Measurements from ENCODE around the gene BRME1.
A peak's percentile ranks its signal among the peaks of the same experiment; 100 is the strongest.
"Not testable (repeated sequence)": the region's sequence is repeated elsewhere in the genome, so short reads cannot be mapped to it uniquely, and the experiment has no call there.

Gene BRME1

DNA sequence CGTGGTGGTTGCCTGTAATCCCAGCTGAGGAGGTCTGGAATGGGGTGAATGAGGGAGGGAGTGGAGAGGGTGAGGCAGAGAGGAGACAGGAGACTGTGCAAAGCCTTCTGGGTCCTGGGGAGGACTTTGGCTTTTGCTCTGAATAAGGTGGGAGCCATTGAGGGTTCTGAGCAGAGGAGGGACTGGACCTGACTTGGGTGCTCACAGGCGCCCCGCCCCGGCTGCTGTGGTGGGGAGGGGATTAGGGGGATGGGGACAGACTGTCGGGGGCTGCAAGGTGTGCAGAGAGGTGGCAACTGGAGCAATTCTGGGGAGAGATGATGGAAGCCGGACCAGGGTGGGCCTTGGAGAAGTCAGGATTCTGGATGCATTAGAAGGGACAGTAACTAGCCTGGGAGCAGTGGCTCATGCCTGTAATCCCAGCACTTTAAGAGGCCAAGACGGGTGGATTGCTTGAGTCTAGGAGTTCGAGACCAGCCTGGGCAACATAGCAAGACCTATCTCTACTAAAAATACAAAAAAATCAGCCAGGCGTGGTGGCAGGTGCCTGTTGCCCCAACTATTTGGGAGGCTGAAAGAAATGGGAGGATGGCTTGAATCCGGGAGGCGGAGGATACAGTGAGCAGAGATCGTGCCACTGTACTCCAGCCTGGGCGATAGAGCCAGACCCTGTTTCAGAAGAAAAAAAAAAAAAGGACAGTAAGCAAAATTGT is 45.1 kb downstream of the BRME1 start:
- DNase-seq (ENCODE audit: low read depth) = no peak
- TF ChIP-seq, protein P1, sequence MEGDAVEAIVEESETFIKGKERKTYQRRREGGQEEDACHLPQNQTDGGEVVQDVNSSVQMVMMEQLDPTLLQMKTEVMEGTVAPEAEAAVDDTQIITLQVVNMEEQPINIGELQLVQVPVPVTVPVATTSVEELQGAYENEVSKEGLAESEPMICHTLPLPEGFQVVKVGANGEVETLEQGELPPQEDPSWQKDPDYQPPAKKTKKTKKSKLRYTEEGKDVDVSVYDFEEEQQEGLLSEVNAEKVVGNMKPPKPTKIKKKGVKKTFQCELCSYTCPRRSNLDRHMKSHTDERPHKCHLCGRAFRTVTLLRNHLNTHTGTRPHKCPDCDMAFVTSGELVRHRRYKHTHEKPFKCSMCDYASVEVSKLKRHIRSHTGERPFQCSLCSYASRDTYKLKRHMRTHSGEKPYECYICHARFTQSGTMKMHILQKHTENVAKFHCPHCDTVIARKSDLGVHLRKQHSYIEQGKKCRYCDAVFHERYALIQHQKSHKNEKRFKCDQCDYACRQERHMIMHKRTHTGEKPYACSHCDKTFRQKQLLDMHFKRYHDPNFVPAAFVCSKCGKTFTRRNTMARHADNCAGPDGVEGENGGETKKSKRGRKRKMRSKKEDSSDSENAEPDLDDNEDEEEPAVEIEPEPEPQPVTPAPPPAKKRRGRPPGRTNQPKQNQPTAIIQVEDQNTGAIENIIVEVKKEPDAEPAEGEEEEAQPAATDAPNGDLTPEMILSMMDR (IDR thresholded peaks at IDR 0.05; ENCODE audit: low read depth, low read length, missing control alignments) = no peak
- in situ Hi-C loops (cut with HindIII; ENCODE audit: low sequenced_read_pairs) = no loop called here
- H3K4me3 ChIP-seq (ENCODE audit: low read depth, low read length) = no peak overlapping the region

DNA sequence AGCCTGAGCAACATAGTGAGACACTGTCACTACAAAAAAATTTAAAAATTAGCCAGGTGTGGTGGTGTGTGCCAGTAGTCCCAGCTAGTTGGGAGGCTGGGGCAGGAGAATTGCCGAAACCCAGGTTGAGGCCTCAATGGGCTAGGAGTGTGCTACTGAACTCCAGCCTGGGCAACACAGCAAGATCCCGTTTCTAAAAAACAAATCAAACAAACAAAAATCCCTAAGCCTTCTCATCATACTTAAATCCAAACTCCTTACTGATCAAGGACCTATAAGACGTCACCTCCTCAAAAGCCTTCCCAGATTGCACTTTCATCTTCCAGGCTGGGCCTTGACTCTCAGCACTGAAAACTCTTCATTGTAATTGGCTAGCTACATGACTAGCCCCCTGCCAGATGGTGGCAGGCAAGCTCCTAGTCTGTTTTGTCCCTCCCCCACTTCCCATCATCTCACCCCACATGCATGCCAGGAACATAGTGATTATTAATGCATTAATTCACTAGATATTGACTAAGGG is 46.5 kb downstream of the BRME1 start:
- no peak overlapping the region for H3K4me3 ChIP-seq (ENCODE audit: low read depth, low read length)
- DNase-seq (ENCODE audit: low read depth) = no peak
- in situ Hi-C loops (cut with HindIII; ENCODE audit: low sequenced_read_pairs) = no loop called here
- TF ChIP-seq, protein P1 (IDR thresholded peaks at IDR 0.05; ENCODE audit: low read depth, low read length, missing control alignments) = no peak

DNA sequence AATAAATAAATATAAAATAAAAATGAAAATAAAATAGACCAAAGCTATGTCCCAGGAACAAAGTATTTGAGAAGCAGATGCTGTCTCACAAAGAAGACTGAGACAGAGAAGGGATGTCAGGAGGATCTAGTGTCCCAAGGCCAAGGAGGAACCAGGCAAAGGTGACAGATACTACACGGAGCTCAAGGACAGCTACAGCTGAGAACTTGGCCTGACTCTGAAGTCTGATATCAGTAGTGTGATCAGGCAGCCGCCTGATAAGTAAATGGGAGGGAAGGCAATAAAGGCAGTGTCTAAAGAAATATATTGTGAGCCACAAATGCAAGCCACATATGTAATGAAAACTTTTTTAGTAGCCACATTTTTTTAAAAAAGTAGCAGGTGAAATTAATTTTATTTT is 49.4 kb downstream of the BRME1 start:
- no peak overlapping the region for H3K4me3 ChIP-seq (ENCODE audit: low read depth, low read length)
- DNase-seq (ENCODE audit: low read depth) = no peak
- in situ Hi-C loops (cut with HindIII; ENCODE audit: low sequenced_read_pairs) = no loop called here
- TF ChIP-seq, protein P1 (IDR thresholded peaks at IDR 0.05; ENCODE audit: low read depth, low read length, missing control alignments) = no peak

DNA sequence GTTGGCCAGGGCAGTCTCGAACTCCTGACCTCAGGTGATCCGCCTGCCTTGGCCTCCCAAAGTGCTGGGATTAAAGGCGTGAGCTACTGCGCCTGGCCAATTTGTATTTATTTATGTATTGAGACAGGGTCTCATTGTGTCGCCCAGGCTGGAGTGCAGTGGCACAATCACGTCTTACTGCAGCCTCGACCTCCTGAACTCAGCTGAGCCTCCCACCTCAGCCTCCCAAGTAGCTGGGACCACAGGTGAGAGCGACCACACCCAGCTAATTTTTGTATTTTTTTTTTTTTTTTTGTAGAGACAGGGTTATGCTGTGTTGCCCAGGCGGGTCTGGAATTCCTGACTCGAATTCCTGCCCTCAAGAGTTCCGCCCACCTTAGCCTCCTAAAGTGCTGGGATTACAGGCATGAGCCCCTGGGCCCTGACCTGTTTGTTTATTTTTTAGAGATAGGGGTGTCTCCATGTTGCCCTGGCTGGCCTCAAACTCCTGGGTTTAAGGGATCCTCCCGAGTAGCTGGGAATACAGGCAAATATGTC is 53.7 kb downstream of the BRME1 start:
- H3K4me3 ChIP-seq (ENCODE audit: low read depth, low read length); in situ Hi-C loops (cut with HindIII; ENCODE audit: low sequenced_read_pairs); DNase-seq (ENCODE audit: low read depth): not testable (repeated sequence)

DNA sequence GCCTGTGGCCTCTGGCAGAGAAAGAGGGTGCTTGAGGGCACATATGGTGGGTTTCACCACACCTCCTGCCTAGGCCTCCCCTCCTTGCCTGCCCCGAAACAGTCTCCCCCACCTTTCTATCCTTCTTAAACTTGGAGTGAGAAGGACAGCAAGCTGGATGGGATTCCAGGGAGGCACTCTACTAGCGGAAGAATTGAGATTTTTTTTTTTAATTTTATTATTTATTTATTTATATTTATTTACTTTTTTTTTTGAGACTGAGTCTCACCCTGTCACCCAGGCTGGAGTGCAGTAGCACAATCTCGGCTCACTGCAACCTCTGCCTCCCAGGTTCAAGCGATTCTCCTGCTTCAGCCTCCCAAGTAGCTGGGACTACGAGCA is 54.2 kb downstream of the BRME1 start:
- DNase-seq (ENCODE audit: low read depth); H3K4me3 ChIP-seq (ENCODE audit: low read depth, low read length); in situ Hi-C loops (cut with HindIII; ENCODE audit: low sequenced_read_pairs): not testable (repeated sequence)

DNA sequence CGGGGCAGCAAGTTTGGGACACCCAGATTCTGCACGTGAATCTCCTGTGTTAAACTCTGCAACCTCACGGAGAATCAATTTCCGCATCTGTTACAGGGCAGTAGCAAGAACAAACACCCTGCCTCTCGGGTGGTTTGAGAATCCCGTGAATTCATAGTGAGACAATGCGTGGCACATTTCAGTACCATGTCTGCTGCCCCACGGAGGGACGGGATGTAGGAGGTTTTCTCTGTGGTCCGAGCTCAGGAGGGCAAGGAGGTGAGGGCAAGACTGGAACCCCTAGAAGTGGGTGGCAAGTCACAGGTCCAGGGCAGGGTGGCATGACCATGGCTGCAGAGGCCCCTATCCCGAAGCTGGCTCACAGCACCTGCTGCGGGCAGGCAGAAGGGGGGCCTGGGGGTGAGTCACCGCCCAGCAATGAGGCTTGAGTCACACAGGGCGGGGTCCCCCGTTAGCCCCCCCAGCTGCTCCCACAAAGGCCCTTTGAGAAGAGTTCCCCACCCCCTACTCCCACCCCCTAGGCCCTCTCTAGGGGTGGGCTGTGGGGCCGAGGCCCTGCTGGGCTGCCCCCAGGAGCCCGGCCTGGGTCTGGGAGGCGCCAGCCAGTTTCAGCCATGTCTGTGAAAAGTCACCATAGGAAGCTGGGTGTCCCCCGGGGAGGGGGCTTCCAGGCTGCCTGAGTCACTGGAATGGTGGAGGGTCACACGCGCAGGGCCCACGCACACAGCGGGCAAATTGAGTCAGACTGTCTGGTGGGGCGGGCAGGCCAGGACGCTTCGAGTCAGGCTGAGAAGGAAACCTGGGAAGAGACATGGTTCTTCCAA is 54.8 kb downstream of the BRME1 start:
- TF ChIP-seq, protein P1 (IDR thresholded peaks at IDR 0.05; ENCODE audit: low read depth, low read length, missing control alignments) = no peak
- in situ Hi-C loops (cut with HindIII; ENCODE audit: low sequenced_read_pairs) = no loop called here
- H3K4me3 ChIP-seq (ENCODE audit: low read depth, low read length) = peak overlapping the region; percentile 1
- peak; percentile 81 for DNase-seq (ENCODE audit: low read depth)

DNA sequence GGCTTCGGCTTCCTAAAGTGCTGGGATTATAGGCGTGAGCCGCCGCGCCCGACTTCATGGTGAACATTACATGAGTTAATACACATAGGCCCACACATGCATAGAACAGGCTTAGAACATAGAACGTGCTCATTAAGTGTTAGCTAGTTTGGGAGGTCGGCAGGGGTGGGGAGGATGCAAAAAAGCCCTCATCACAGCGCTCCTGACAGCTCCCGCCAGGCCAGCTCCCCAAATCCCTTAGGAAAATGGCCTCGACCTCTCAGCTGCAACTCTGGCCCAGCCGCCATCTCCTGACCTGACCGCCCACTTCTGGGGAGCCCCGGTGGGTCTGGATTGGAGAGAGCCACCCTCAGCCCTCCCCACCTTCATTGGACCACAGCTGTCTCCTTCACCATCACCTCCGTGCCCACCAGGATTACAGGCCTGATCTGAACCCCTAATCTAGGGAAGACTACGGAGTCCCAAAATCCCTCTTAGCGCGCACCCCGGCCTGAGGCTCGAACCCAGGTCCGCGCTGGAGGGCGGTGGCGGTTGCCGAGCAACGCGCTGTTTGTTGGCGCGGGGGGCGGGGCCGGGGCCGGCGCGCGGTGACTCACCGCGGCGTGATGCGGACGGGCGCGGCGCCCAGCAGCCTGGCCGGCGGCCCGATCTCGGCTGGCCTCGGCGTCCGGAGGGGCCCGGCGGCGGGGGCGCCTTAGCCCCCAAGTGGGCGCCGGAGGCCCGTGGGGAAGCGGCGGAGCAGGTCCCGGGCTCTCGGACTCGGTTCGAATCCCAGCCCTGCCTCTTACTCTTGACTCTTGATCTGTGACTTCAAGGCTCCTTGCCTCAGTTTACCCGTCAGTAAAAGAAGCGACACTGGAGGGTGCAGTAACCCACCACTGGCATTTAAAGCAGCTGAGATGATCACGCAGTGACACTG is 55.7 kb downstream of the BRME1 start:
- TF ChIP-seq, protein P1 (IDR thresholded peaks at IDR 0.05; ENCODE audit: low read depth, low read length, missing control alignments) = no peak
- in situ Hi-C loops (cut with HindIII; ENCODE audit: low sequenced_read_pairs) = no loop called here
- no peak for DNase-seq (ENCODE audit: low read depth)
- peak overlapping the region; percentile 1 for H3K4me3 ChIP-seq (ENCODE audit: low read depth, low read length)
